ENCODE data around the gene FRMD5. TPM values are rescaled to one million over a fixed set of nuclear protein-coding genes. Genes with fewer than 3 reads are reported as not detected.

FRMD5 gene
- total RNA-seq, 1 donor from 2014 or later, result 1.5 TPM

GRCh38 chr15:43950531-43950930 is 244.5 kb downstream of the FRMD5 start:
- Mint-ChIP-seq H3K4me3 (ENCODE audit: unreplicated experiment) (no peak overlapping the region), H3K27me3 (ENCODE audit: low read depth) (peaks cover 24% of the 10 kb centered on the region), H3K4me1 (ENCODE audit: low read depth) (no peaks in the 10 kb centered on the region), H3K9me3 (ENCODE audit: low read depth) (no peaks in the 10 kb centered on the region), H3K27ac (ENCODE audit: unreplicated experiment) (no peak overlapping the region), H3K36me3 (ENCODE audit: low read depth) (no peaks in the 10 kb centered on the region)
- DNase-seq (ENCODE audit: low spot score), result no peak
- TF ChIP-seq CTCF (IDR thresholded peaks at IDR 0.05), result no peak

GRCh38 chr15:43948691-43949325 is 246.3 kb downstream of the FRMD5 start:
- Mint-ChIP-seq H3K4me3 (ENCODE audit: unreplicated experiment) (no peak overlapping the region), H3K27me3 (ENCODE audit: low read depth) (peaks cover 19% of the 10 kb centered on the region), H3K9me3 (ENCODE audit: low read depth) (no peaks in the 10 kb centered on the region), H3K4me1 (ENCODE audit: low read depth) (no peaks in the 10 kb centered on the region), H3K27ac (ENCODE audit: unreplicated experiment) (no peak overlapping the region), H3K36me3 (ENCODE audit: low read depth) (no peaks in the 10 kb centered on the region)
- DNase-seq (ENCODE audit: low spot score), result no peak
- no peak for TF ChIP-seq CTCF (IDR thresholded peaks at IDR 0.05)

- H3K4me1 Mint-ChIP-seq (ENCODE audit: low read depth), result no peaks in the 10 kb centered on the region
- no peaks in the 10 kb centered on the region for H3K9me3 Mint-ChIP-seq (ENCODE audit: low read depth)
- H3K36me3 Mint-ChIP-seq (ENCODE audit: low read depth), result no peaks in the 10 kb centered on the region
- TF ChIP-seq CTCF (IDR thresholded peaks at IDR 0.05), result no peak
- H3K27me3 Mint-ChIP-seq (ENCODE audit: low read depth), result peaks cover 18% of the 10 kb centered on the region
- H3K27ac Mint-ChIP-seq (ENCODE audit: unreplicated experiment), result no peak overlapping the region
- no peak for DNase-seq (ENCODE audit: low spot score)
- H3K4me3 Mint-ChIP-seq (ENCODE audit: unreplicated experiment), result no peak overlapping the region
Measured at GRCh38 chr15:43943511-43943910, 251.6 kb downstream of the FRMD5 start.

- Mint-ChIP-seq H3K36me3 (ENCODE audit: low read depth) (no peaks in the 10 kb centered on the region), H3K27ac (ENCODE audit: unreplicated experiment) (no peak overlapping the region), H3K4me3 (ENCODE audit: unreplicated experiment) (no peak overlapping the region), H3K4me1 (ENCODE audit: low read depth) (no peaks in the 10 kb centered on the region), H3K27me3 (ENCODE audit: low read depth) (peaks cover 11% of the 10 kb centered on the region), H3K9me3 (ENCODE audit: low read depth) (no peaks in the 10 kb centered on the region)
- no peak for TF ChIP-seq CTCF (IDR thresholded peaks at IDR 0.05)
- DNase-seq (ENCODE audit: low spot score), result no peak
Measured at GRCh38 chr15:43942194-43942593, 252.9 kb downstream of the FRMD5 start.

GRCh38 chr15:43941555-43941954 is 253.5 kb downstream of the FRMD5 start:
- H3K4me3 Mint-ChIP-seq (ENCODE audit: unreplicated experiment), result no peak overlapping the region

More at GRCh38 chr15:43941555-43941954, 253.5 kb downstream of the FRMD5 start:
- no peaks in the 10 kb centered on the region for H3K36me3 Mint-ChIP-seq (ENCODE audit: low read depth)
- H3K27me3 Mint-ChIP-seq (ENCODE audit: low read depth), result peaks cover 9% of the 10 kb centered on the region
- TF ChIP-seq CTCF (IDR thresholded peaks at IDR 0.05), result no peak
- H3K4me1 Mint-ChIP-seq (ENCODE audit: low read depth), result no peaks in the 10 kb centered on the region
- H3K9me3 Mint-ChIP-seq (ENCODE audit: low read depth), result no peaks in the 10 kb centered on the region
- no peak for DNase-seq (ENCODE audit: low spot score)
- H3K27ac Mint-ChIP-seq (ENCODE audit: unreplicated experiment), result no peak overlapping the region

Data from chondrocyte (in vitro differentiated cells).